Heart left ventricle (tissue), 16 donors: ENCODE data around the gene GRXCR1. TPM values are rescaled to one million over a fixed set of nuclear protein-coding genes. Genes with fewer than 3 reads are reported as not detected.
A peak's percentile ranks its signal among the peaks of the same experiment; 100 is the strongest.

ENCODE experiments used
- ATAC-seq, 4 donors: fragments of 200-7000 bp; cut with Tn5 transposase; one replicate each; pipeline ENCODE4 v1.9.1; 2020 to 2022; ENCODE audit warnings: moderate library complexity in 4 of 4, mild to moderate bottlenecking in 3 of 4, moderate number of reproducible peaks in 1 of 4
- DNase-seq, 5 donors: peaks; one replicate each; pipeline ENCODE4 v3.0.0-alpha.2; 2020
- H3K27ac ChIP-seq, 12 donors: fragments of 200-600 bp; sonication (generic) in 4 of 12; one replicate each; pipeline versions ENCODE4 v1.5.0 to v1.8.0; 2016 to 2022; ENCODE audit warnings: mild to moderate bottlenecking in 2 of 12
- H3K27me3 ChIP-seq, 9 donors: fragments of 200-600 bp; sonication (generic) in 2 of 9; one replicate each; pipeline versions ENCODE4 v1.5.1 to v1.8.0; 2016 to 2022; ENCODE audit warnings: mild to moderate bottlenecking in 3 of 9
- H3K36me3 ChIP-seq, 9 donors: fragments of 200-600 bp; sonication (generic) in 2 of 9; one replicate each; pipeline versions ENCODE4 v1.5.0 to v1.8.0; 2018 to 2022; ENCODE audit warnings: mild to moderate bottlenecking in 2 of 9
- H3K4me1 ChIP-seq, 12 donors: fragments of 200-600 bp; sonication (generic) in 4 of 12; one replicate each; pipeline versions ENCODE4 v1.5.0 to v1.8.0; 2016 to 2022; ENCODE audit warnings: mild to moderate bottlenecking in 3 of 12
- H3K4me3 ChIP-seq, 12 donors: fragments of 200-600 bp; sonication (generic) in 4 of 12; one replicate each; pipeline versions ENCODE4 v1.5.0 to v1.8.0; 2017 to 2022; ENCODE audit warnings: mild to moderate bottlenecking in 9 of 12, moderate library complexity in 4 of 12
- H3K9me3 ChIP-seq, 12 donors: fragments of 200-600 bp; sonication (generic) in 4 of 12; one replicate each; pipeline versions ENCODE4 v1.5.0 to v1.8.0; 2016 to 2022; ENCODE audit warnings: mild to moderate bottlenecking in 1 of 12
- CTCF ChIP-seq, 12 donors: fragments of 200-600 bp; sonication (generic) in 4 of 12; IDR thresholded peaks; one replicate each; pipeline versions ENCODE4 v1.5.0 to v1.8.0; 2018 to 2022; ENCODE audit warnings: antibody characterized with exemption in 12 of 12, mild to moderate bottlenecking in 5 of 12
- POLR2A ChIP-seq, 2 donors: fragments of 450-650 bp; IDR thresholded peaks; one replicate each; pipeline ENCODE4 v1.6.1; 2017; ENCODE audit warnings: antibody characterized with exemption in 2 of 2, mild to moderate bottlenecking in 2 of 2, moderate library complexity in 2 of 2
- WGBS, 4 donors: extraction: QIAGEN DNeasy Blood & Tissue Kit in 2 of 4; methylation state at CpG; one replicate each; pipeline versions ENCODE4 v1.1.5 to v1.1.7; 2013 to 2018; 5-methylcytosine and 5-hydroxymethylcytosine counted together
- intact Hi-C, 10 donors: fragments of 100-400 bp; cut with DNase I; formaldehyde crosslinking; loops; one replicate each; pipeline versions ENCODE4 v1.11.1 to v1.14.2; 2022
- polyA plus RNA-seq, 2 donors: library from polyadenylated mRNA; stranded (reverse); fragments of 200-250 nt; gene quantifications; one replicate each; pipeline ENCODE4 v1.2.3, GENCODE V29; 2013
- total RNA-seq, 9 donors: library from RNA; depleted of rRNA in 2 of 9; stranded (reverse); fragments of >200 nt in 2 of 9; fragmentation: NEBNext Ultra II Directional in 3 of 9; extraction: Animal tissue kit (Norgen Biotek cat#: 25700) in 3 of 9; gene quantifications; one replicate each; pipeline versions ENCODE4 v1.1.0 to v1.2.4, GENCODE V29; 2016 to 2023
- donor health status: ischemic (EF 13 %, LVEDD 7.1; RV severe dilation, severe dysfunction).
- donor health status: healthy with polysubstance abuse.
- donor health status: DM: no; HTN: yes; CAD: no.
- donor health status: DM: no; HTN: no; CAD: no.
- donor health status: ischemic (EF 25% LVEDD 6.9; RV normal size, moderate dysfunction).
- donor health status: ischemic (EF 25% LVEDD 5.7; RV mildly dilated, moderate dysfunction).
- donor health status: healthy.
- donor health status: DM: yes; HTN: yes; CAD: no.
- donor health status: ischemic (EF 35%, LVEDD 5.7; RV mildly dilated, moderate dysfunction).
- donor health status: nonischemic (EF 11% LVEDD 7.7; RV severe dilation, severe dysfunction).
- donor health status: DM: yes; HTN: yes; CAD: no.
- donor health status: PGD.
- donor health status: ischemic (EF 29% LVEDD 5.4; RV normal size, mild dysfunction).
- donor health status: nonischemic (EF 23%, LVEDD 6.1; RV moderate dilation, normal function).

The GRXCR1 gene
- total and polyA plus RNA-seq, 11 donors, result not detected

GRCh38 chr4:42855779-42856178, 36.7 kb upstream of the GRXCR1 start:
- Histone ChIP-seq H3K4me3 (no peak overlapping the region), H3K27ac (no peak overlapping the region), H3K36me3 (no peaks in the 10 kb centered on the region), H3K9me3 (peaks cover 0 to 6% (median 0%) of the 10 kb centered on the region in 12 donors), H3K4me1 (no peaks in the 10 kb centered on the region), H3K27me3 (peaks cover 0 to 3% (median 0%) of the 10 kb centered on the region in 9 donors)
- DNase-seq (no peak), ATAC-seq (no peak)
- TF ChIP-seq POLR2A (IDR thresholded peaks at IDR 0.05) (no peak), CTCF (IDR thresholded peaks at IDR 0.05) (no peak)
- intact Hi-C loops, result no loop called here

GRCh38 chr4:42865572-42866189, 26.8 kb upstream of the GRXCR1 start:
- peak in 3 of 5 donors; percentile 16 to 28 (median 24) for DNase-seq
- H3K9me3 ChIP-seq, result no peaks in the 10 kb centered on the region
- intact Hi-C loops, result loop anchor here in 8 of 10 donors (1.0 to 10.0 kb wide), 5 partner anchors 297 to 581 kb away; no protein-coding TSS in a partner anchor
- H3K4me3 ChIP-seq, result no peak overlapping the region
- no peaks in the 10 kb centered on the region for H3K36me3 ChIP-seq
- TF ChIP-seq CTCF (IDR thresholded peaks at IDR 0.05) (peak; percentile 61 to 81 (median 70)), POLR2A (IDR thresholded peaks at IDR 0.05) (no peak)
- WGBS, 4 donors, result 7 to 23% (median 12%) methylated on average over 3 of the region's 3 CpGs
- H3K27ac ChIP-seq, result no peak overlapping the region
- H3K4me1 ChIP-seq, result no peaks in the 10 kb centered on the region
- no peak for ATAC-seq
- peaks cover 0 to 4% (median 0%) of the 10 kb centered on the region in 9 donors for H3K27me3 ChIP-seq

- 63 to 70% (median 66%) methylated on average over 5 of the region's 5 CpGs for WGBS, 4 donors
- intact Hi-C loops, result no loop called here
- DNase-seq (no peak), ATAC-seq (no peak)
- Histone ChIP-seq H3K9me3 (no peaks in the 10 kb centered on the region), H3K4me1 (peaks cover 0 to 11% (median 0%) of the 10 kb centered on the region in 12 donors), H3K4me3 (no peak overlapping the region), H3K27ac (no peak overlapping the region), H3K36me3 (no peaks in the 10 kb centered on the region), H3K27me3 (peaks cover 0 to 4% (median 0%) of the 10 kb centered on the region in 9 donors)
- TF ChIP-seq POLR2A (IDR thresholded peaks at IDR 0.05) (no peak), CTCF (IDR thresholded peaks at IDR 0.05) (no peak)
These were observed 21.3 kb upstream of the GRXCR1 start for GRCh38 chr4:42871261-42871660.

- WGBS, 4 donors, result 29 to 33% (median 31%) methylated on average over 2 of the region's 2 CpGs
- ATAC-seq, result peak in 1 of 4 donors; percentile 49
These were observed 20.7 kb upstream of the GRXCR1 start for GRCh38 chr4:42871671-42872290.

More at GRCh38 chr4:42871671-42872290, 20.7 kb upstream of the GRXCR1 start:
- intact Hi-C loops, result no loop called here
- H3K9me3 ChIP-seq, result no peaks in the 10 kb centered on the region
- peaks cover 0 to 4% (median 0%) of the 10 kb centered on the region in 9 donors for H3K27me3 ChIP-seq
- TF ChIP-seq POLR2A (IDR thresholded peaks at IDR 0.05) (no peak), CTCF (IDR thresholded peaks at IDR 0.05) (no peak)
- peaks cover 0 to 11% (median 0%) of the 10 kb centered on the region in 12 donors for H3K4me1 ChIP-seq
- no peak overlapping the region for H3K4me3 ChIP-seq
- H3K36me3 ChIP-seq, result no peaks in the 10 kb centered on the region
- DNase-seq, result no peak
- no peak overlapping the region for H3K27ac ChIP-seq
